NCI-H2107 treated with DMSO at 0.1 percent for 48 hours (cell line): ENCODE results near the gene LEP.
"Not testable (repeated sequence)": the region's sequence is repeated elsewhere in the genome, so short reads cannot be mapped to it uniquely, and the experiment has no call there.

Experiments
- DNase-seq: peaks from one replicate; lab custom pipeline; 2025; ENCODE audit not compliant: unreplicated experiment; lab: John Stamatoyannopoulos, UW

Gene LEP

GRCh38 chr7:128271471-128271941 lies 30.4 kb downstream of the LEP start:
- DNase-seq: no peak

GRCh38 chr7:128271942-128272481 lies 30.9 kb downstream of the LEP start:
- DNase-seq: no peak

- DNase-seq: no peak
These were observed 33.3 kb downstream of the LEP start for GRCh38 chr7:128274246-128274883.

GRCh38 chr7:128274884-128275603 lies 34.0 kb downstream of the LEP start:
- DNase-seq: no peak

- DNase-seq: no peak
These were observed 34.6 kb downstream of the LEP start for GRCh38 chr7:128275681-128276080.

GRCh38 chr7:128278366-128278765 lies 37.3 kb downstream of the LEP start:
- no peak for DNase-seq

- no peak for DNase-seq
These were observed 38.1 kb downstream of the LEP start for GRCh38 chr7:128279124-128279713.

- DNase-seq: not testable (repeated sequence)
These were observed 39.4 kb downstream of the LEP start for GRCh38 chr7:128280451-128280850.

GRCh38 chr7:128281605-128282380 lies 40.7 kb downstream of the LEP start:
- DNase-seq: no peak

- DNase-seq: no peak
These were observed 43.0 kb downstream of the LEP start for GRCh38 chr7:128284102-128284501.

- no peak for DNase-seq
These were observed 46.5 kb downstream of the LEP start for GRCh38 chr7:128287556-128287955.

- not testable (repeated sequence) for DNase-seq
These were observed 56.9 kb downstream of the LEP start for GRCh38 chr7:128298004-128298403.

- no peak for DNase-seq
These were observed 58.1 kb downstream of the LEP start for GRCh38 chr7:128299109-128299607.

GRCh38 chr7:128302139-128302538 lies 61.1 kb downstream of the LEP start:
- DNase-seq: no peak

- no peak for DNase-seq
These were observed 62.1 kb downstream of the LEP start for GRCh38 chr7:128303133-128303532.

GRCh38 chr7:128303643-128304042 lies 62.6 kb downstream of the LEP start:
- no peak for DNase-seq

GRCh38 chr7:128304212-128304611 lies 63.1 kb downstream of the LEP start:
- no peak for DNase-seq

- DNase-seq: no peak
These were observed 66.0 kb downstream of the LEP start for GRCh38 chr7:128307061-128307460.
